Measurements from ENCODE around the gene GALNTL6.

GALNTL6 gene

DNA sequence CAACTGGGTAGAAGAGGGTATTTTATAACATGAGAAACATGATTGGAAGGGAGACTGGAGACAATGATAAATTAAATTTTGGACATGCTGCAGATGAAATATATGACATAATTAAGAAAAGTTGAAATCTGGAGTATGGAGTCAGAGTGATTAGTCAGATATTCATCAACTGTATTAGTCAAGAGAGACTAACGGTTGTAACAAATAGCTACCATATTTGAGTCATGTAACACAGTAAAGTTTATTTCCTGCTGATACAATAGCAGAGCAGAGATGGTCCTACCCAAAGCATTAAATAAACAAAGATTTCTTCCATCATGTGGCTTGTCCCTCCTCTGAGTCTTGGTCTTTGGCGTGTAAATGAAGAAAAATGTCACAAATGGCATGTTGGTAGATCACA is 321.3 kb downstream of the GALNTL6 start:
- no peak for DNase-seq

DNA sequence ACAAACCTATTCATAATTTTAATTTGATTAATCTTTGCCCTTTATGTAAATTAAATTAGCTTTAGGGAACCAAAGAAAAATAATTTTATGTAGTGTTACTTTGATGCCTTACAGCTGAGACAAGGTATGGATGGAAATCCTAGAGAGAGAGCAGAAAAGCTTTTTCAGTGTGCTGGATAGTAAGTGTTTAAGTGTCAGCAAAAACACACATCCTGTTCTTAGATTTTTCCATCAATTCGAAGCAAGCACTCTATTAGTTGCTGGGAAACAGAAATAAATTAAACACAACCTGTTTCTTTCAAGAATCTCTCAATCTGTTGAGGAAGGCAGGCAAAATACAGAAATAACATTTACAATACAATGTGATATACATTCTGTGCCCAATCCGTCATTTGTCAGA is 327.8 kb downstream of the GALNTL6 start:
- no peak for DNase-seq

DNA sequence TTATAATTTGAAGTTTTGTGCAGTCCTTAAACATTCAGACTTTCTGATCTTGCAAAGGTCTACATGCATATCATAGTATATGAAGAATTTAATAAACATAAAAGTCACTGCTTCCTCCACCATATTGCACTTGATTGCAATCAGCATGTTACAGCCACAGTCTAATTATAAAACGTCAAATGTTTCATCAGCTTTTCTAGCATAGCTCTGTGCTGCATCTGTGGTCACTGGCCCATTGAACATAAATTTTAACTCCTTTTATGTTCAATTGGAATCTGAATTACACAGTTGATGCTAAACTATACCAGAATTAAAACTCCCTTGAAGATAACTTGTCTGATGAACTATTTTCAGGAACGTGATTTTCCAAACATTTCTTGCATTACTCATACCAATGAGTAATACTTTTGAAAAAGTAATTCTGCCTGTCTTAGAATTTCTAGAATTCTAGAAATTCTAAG is 329.1 kb downstream of the GALNTL6 start:
- DNase-seq: no peak

DNA sequence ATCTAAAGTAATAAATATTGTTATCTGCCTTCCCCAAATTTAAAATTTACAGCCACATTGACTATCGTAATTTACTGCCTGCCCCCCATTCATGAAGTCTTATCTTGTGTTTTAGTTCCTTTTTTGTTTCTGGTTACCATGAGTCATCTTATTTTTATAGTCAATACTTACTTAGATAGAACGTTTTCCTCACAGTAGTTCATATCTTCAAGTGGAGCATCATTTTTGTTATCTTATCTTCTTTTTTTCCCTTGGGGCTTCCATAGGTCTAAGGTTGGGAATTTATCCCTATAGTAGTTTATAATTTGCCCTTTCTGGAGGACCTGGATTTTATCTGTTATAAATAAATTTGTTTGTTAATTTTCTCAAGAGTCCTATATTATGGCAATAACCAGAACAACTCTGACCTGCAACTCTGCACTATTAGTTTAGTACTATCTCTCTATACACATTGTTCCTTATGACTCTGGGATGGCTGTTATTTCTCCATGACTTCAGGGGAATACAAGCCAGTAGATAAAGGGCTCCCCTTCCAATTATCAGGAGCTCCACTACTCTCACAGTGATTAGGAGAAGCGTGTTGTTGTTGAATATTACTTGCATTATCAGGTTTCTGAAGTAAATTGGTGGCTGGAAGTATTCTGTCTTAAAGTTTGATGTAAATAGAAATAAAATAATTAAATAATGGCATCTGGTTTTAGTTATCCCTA is 330.6 kb downstream of the GALNTL6 start:
- no peak for DNase-seq

DNA sequence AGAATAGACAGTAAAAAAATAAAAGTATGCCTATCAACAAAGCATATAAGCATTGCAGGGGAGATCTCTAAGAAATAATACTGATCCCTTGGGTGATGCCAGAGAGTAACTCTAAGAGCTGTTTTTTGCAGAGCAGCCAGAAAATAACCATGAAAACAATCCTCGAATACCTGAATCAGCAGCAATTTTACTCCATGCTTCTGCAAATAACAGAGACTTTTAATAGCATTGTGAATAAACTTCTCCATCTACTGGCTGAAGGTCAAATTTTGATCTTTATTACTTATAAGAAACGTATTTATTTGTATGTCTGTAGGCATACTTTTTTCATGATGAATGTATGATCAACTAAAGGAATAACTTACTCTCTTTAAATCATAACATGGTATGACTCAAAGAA is 334.5 kb downstream of the GALNTL6 start:
- DNase-seq: no peak

DNA sequence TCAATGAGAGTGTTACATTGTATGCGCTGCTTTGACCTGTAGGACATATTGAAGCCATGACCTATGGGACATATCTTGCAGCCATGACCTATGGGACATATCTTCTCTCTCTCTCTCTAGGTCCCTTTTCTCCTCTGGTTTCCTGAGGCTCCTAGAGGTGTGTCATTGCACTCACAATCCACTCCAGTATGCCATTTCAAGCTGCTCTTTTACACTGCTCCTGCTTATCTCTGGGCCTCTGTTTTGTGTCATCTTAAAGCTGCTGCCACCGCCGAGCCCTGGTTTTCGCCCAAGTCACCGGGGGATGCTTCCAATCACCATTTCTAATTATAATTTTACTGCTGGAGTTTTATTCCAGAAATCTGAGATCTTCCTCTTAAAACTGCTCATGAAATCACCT is 336.1 kb downstream of the GALNTL6 start:
- no peak for DNase-seq

DNA sequence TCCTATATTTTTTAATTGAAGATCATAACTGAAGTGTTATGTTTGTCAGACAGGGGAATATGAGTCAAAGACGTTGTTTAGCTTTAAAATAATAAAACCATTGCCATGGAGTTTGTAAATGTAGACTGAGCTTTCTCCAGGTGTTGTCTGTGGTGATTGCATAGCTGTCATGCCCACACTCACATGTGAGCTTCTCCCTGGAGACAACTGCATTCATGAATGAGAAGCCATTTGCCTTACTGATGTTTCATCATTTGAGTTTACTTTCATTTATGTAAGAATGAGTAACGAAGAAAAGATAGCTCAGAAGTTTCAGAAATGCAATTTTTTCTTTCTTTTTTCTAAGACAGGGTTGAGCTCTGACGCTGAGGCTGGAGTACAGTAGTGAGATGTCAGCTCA is 339.1 kb downstream of the GALNTL6 start:
- DNase-seq: no peak

DNA sequence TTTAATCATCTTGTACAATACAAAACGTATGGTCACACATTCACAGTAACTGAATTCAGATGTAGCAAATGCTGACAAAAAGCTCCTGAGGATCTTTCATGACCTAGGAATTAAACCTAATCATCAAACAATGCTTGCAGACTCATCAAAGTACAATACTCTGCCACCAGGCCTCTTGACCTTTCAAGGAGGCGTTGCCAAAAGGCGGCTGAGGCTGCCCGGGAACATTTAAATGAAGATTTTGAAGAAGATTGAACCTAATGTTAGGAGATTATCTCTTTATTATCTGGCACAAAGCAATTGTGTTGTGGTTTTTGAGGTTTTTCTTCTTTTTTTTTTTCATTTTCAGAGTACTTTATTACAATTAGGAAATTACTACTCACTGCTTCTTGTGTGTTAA is 340.5 kb downstream of the GALNTL6 start:
- no peak for DNase-seq

DNA sequence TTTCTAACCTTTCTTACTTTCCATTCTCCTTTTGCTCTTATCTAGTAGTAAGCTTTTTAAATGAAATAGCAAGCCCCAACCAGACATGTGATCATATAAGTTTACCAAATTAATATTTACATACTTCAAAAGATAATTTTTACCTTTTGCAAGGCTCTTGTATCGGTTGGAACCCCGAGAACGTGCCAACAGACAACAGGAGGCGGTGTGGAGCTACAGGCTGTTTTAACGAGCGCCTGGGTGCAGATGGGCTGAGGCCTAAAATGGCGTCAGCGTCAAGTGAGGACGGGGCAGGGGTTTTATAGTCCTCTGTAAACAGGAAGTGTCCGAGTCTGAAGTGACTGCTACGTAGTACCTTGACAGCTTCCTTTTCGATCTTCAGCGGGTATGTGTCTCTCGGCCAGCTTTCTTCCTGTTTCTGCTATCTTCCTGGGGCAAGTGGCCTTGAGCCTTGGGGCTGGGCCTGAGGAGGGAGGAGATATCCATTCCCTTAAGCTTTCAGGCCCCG is 342.7 kb downstream of the GALNTL6 start:
- DNase-seq: no peak

DNA sequence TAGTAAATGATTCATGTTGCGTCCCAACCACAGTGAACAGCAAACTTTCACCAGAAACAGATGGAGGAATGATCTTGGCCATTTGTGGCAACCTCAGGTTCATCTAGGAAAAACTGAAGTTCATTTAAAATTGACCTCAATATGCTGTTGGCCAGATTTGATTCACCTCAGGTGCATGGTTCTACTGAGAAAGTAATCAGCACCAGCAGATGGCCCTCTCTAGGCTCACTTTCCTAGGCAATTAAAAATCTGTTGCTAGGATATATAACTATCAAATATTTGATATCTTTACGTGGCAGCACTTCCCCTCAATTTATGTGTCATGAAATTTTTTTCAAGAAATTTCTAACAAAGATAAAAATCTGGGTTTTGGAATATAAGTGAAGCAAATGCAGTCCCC is 344.7 kb downstream of the GALNTL6 start:
- DNase-seq: no peak

DNA sequence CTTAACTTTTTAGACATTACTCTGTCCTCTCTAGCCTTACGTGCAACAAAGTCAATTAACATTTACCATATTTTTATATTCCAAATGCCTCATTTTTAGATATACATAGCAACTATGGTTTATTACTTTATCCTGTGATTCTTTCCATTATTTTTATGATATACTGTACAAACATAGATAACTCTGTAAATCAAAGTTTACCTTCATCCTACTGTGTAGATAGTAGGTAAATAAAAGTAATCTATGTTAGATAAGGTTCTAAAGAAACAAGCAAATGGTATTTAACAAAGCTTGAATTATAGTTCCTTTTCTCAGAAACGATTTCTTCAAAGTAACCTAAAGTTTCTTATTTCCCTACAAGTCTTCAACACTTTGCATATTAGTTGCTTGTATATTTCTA is 350.0 kb downstream of the GALNTL6 start:
- no peak for DNase-seq

DNA sequence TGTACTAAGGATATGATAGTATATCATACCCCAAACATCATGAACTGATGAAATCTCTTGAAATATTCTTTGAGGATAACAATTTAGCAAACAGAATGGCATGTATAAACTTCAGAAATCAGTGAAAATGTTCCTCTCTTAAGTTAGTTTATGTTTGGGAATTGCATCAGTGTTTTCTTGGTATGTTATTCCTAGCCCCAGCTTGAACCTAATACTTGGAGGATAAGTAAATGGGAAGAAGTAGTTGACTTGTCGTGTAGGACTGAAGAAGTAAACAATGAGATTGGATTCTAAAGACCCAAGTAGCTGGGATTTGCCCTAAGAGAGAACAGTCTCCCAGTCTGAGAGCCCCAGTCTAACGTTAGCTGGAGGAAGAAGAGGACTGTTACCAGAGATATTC is 355.7 kb downstream of the GALNTL6 start:
- DNase-seq: no peak

DNA sequence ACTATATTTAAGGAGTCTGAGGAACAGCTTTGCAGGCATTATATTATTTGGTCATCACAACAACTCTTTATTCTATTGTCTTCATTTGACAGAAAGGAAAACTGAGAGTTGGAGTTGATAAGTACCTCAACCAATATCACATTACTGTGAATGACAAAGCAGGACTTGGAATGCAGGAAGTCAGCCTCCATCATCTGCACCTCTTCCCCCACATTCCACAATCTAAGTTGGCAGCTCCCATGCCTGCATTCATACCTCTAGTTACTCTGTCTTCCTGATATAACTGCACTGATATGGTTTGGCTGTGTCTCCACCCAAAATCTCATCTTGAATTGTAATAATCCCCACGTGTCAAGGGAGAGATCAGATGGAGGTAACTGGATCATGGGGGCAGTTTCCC is 356.7 kb downstream of the GALNTL6 start:
- DNase-seq: no peak

DNA sequence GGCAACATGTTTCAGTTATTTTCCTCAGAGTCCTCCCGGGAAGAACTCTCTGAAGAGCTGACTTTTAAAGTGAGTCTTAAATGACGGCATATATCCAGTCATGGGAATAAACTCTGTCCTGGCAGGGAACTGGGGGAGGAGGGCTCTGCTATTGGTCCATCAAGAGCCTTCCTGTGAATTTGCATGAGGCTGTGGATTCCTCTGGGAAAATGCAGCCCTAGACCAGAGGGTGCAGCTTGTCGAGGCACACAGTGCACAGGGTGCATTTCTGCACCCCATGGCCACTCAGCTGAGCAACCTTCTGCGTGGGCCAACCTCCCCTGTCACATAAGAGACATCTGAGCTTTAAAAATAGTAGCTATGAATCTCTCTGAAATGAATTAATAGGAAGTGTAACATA is 360.0 kb downstream of the GALNTL6 start:
- DNase-seq: no peak

DNA sequence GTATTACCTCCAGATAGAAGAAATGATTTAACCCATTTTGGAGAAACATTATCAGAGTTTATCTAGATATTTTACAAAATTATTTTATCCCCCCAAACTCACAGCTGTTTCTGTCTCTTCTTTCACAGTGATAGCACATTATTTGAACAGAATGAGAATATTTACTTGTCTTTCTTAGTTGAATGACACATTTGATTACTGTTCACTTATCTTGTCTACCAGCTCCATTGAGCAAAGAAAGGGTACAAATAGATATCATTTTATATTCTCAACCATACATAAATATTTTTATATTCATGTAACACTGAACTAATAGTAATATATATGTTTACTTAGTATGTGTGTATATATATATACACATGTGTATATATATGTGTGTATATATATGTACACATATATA is 364.2 kb downstream of the GALNTL6 start:
- no peak for DNase-seq

DNA sequence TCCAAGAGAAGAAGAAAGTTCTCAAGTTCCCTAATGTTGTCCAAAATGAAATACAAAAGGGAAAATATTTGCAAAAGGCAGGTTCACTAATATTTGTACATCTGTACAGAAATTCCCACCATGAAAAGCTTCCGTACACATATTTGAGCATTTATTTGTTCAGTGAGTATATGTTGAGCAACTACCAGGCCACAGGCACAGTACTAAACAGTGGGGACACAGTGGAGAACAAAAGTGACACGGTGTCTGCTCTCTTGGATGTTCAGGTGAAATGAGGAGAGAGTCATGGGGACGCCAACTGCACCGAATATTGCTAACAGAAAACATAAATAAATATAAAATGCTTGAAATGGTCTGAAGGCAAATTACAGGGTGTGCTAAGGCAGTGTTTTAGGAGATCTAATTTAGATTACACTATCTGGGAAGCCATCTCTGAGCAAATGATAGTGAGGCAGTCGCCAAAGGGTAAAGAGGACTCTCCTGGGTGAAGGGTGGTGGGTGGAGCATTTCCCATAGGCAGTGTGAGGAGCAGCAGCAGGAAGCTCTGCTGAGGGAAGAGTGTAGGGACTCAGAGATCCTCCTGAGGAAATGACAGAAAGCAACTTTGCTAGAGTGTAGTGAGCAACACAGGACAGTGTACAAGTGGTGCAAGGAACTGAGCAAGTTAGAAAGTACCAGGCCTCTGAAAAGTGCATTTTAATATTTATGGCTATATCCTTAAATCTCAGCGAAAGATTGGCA is 375.2 kb downstream of the GALNTL6 start:
- no peak for DNase-seq

DNA sequence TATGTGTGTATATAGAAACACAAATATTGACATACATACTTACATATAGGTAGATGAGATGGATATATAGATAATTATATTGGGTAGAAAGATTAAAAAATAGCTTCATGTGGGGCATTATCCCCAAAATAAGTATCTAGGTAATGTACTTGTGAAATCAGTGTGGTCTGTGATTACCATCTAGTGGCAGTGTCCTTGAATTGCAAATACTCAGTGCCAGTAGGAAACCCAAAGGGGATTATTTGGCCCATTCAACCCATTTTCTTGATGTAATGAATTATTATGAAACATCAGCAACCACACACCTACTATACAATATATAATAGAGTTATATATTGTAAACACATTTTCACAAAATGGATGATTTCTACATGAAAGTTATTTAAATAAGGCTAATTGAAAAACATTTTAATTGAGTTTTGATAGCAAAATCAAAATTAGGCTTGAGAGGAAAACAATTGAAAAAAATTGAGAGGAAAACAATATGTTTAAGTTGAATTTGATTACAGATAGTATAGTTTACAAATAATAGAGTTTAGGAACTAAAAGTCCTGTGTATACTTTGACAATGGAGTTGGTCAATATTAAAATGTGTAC is 389.4 kb downstream of the GALNTL6 start:
- DNase-seq: no peak

DNA sequence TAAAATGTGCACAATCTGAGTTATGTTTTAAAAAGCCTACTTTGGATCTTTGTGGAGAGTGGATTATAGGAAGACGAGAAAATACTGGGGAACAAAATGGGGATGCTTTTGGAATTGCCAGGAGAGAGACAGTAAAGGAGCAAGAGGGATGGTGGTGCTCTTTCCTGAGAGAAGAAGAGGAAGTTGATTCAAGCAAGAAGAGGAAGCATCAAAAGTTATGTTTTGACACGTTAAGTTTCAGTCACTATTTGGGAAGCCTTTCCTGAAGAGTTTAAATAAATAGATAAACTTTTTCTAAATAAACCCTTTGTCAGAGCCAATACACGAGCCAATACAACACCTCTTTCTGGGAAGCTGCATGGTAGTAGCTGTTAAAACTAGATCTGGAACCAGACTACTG is 394.1 kb downstream of the GALNTL6 start:
- DNase-seq: no peak

DNA sequence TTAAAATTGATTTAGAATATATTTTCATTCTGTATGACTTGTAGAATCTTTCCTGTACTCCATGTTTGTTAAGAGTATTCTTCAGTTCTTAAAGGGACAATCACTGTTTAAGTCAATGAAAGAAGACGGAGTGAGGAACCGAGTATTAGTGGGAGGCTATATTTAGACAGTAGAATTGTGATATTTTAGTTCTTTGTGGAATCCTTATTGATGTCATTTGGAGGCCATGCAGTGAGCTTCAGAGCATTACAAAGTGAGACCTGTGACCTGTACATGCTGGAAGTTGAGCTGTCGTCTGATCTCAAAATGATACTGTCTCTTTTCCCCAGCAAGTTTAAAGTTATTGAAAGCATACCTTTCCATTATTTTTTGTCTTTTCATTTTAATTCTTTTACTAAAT is 394.7 kb downstream of the GALNTL6 start:
- no peak for DNase-seq

DNA sequence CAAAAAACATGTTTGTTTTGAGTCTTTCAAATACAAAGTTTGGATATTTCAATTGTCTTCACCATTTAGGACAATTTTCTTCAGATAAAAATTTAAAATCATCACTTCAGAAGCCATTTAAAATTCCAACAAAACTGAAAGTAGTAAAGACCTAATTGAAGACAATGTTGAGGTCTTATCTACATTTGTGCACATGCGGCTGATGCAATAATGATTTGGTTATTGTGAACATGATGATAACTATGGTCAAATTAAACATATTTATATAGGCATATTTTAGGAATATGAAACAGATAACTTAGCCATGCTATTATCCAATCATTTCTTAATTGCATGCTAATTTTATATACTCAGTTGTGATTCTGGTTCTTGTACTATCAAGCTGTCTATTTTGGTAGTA is 407.5 kb downstream of the GALNTL6 start:
- DNase-seq: no peak

DNA sequence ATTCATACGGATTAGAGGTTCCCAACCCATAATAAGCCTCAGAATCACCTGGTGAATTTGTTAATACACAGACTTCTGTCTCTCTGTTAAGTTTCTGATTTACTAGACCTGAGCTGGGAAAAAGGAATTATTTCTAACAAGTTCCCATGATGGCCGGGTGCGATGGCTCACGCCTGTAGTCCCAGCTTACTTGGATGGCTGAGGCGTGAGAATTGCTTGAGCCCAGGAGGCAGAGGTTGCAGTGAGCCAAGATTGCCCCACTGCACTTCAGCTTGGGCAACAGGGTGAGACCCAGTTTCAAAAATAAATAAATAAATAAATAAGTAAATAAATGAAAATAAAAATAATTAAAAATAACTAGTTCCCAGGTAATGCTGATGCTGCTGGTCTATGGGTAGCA is 412.3 kb downstream of the GALNTL6 start:
- DNase-seq: no peak

DNA sequence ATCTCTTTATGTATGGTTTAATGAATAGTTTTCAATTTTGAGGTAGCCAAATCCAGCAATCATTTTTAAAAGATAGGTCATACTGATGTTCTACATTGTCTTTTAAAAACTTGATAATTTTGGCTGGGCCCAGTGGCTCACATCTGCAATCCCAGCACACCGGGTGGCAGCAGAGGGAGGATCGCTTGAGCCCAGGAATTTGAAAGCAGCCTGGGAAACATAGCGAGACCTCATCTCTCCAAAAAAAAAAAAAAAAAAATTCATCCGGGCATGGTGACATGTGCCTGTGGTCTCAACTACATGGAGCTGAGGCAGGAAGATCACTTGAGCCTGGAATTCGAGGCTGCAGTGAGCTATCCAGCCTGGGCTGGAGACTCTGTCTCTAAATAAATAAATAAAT is 419.8 kb downstream of the GALNTL6 start:
- no peak for DNase-seq

DNA sequence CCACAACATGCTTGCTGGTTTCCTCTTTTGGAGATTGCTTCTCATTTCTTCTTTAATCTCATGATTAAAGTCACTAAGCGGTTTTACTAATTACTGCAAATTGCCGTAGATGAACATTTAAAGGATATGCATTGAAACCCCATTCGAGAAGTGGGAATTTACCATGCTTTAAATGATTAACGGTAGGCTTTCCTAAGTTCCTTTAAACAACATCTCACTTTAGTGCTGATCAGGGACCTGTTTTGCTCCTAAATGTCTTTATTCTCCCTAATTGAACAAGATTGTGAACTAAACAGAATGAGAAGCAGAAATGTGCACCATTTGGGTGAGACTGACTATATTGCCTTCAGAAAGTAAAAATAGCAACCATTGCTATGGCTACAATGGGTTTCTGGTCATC is 430.3 kb downstream of the GALNTL6 start:
- no peak for DNase-seq

DNA sequence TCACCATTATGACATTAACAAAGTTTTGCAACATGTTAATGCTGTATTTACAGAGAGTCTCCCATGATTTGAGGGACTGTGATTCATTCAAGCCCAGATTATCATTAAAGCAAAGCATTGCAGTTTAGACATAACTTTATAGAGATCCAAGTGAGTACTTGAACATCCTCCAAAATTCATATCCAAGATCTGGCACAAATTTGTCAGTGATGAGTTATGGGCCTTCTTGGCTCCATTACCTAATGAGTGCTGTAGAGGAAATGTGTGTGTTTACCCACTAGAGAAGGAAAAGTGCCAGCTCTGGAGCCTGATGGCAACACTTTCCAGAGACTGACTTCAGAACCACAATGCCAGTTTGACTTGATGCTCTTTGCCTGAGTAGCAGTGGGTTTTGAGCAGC is 432.3 kb downstream of the GALNTL6 start:
- DNase-seq: no peak

Measured in activated CD8-positive, alpha-beta memory T cell treated with anti-CD3 and anti-CD28 coated beads, Interleukin-2, amount 50 U/mL, for 48 hours (primary cell).